ENCODE data around the gene DLX1. TPM values are rescaled to one million over a fixed set of nuclear protein-coding genes. Genes with fewer than 3 reads are reported as not detected.
"Not testable (repeated sequence)": the region's sequence is repeated elsewhere in the genome, so short reads cannot be mapped to it uniquely, and the experiment has no call there.

The DLX1 gene
- total RNA-seq, 1 experiment from 2014 or later = 26.2 TPM

DNA sequence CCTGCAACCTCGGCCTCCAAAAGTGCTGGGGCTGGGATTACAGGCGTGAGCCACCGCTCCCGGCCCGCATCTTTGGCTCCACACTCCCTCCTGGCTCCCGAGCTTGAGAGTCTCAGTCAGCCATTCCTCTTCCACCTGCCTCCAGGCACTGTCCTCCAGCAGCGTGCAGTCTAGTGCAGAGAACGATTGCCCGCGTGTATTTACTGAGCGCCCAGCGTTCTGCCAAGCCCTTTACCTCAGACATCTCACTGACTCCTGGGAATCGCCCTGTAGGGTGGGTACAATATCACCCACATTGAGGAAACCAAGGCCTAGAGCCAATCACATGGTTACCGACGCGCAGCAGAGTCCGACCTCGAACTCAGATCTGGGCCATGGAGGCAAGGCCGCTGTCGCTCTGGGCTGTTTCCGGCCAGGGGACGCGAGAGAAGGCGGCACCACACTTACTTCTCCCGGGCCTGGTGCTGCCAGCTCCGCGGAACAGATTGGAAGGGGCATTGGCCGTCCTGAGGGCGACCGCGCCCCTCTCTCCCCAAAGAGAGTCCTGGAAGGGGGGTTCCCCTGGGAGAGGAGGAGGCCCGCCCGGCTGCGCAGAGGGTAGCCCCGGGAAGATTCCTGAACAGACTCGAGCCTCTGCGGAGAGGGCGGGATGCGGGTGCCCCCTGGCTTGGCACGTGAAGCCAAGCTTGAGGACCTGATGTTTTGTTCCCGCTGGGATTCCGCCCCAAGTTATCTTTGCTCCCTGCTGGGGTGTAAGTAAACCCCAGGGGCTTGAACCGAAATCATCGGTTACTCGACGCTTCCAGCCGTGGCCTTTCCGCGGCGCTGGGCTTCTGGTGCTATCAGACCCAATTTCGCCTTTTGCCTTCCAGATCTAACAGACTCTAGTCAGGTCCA lies 22.6 kb downstream of the DLX1 start:
- in situ Hi-C loops (cut with HindIII; ENCODE audit: low sequenced_read_pairs) = no loop called here
- DNase-seq (ENCODE audit: low spot score) = no peak

DNA sequence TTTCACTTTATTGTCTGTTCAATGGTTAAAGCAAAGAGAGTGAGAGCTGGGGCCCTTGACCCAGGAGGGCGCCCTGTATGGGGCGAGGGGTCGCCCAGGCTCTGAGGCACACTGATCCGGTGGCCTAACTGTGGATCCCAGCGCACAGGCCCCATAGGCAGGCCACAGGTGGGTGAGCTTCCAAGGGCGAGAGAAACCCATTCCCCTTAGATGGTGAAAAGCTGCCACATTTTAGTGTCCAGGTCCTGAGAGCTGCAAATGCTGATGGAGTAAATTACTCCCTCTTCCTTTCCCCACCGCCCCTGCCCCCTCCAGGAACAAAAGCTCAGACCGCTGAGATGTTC lies 23.3 kb downstream of the DLX1 start:
- in situ Hi-C loops (cut with HindIII; ENCODE audit: low sequenced_read_pairs) = no loop called here
- no peak for DNase-seq (ENCODE audit: low spot score)

DNA sequence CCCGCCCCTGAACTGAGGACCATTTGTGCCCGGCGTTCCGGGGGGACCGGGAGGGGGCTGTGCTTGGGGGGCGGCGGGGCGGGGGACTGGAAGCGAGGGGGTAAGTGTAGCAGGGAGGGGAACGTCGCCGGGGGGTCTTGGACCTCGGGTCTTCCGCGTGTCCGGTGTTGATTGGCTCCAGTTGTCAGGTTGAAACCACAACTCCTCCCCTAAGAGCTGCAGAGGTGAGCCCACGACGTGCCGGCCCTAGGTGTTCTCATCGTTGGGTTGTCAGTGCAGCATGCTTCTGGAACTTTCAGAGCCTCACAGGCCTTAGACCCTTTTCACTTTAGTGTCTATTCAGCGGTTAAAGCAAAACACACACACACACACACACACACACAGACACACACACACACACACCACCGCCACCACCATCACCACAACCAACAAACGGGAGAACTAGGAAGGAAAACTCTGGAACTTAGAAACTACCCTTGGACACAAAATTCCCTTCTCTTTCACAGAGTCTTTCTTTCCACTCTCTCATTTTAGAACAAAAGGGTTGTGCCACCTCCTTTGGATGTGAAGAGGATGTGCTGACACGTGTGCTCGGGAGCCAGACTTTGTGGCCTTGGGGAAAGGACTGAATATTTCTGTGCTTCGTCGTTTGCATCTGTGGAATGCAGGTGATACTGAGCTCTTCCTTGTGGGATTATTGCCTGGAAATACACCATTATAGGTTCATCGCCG lies 24.1 kb downstream of the DLX1 start:
- in situ Hi-C loops (cut with HindIII; ENCODE audit: low sequenced_read_pairs) = no loop called here

DNA sequence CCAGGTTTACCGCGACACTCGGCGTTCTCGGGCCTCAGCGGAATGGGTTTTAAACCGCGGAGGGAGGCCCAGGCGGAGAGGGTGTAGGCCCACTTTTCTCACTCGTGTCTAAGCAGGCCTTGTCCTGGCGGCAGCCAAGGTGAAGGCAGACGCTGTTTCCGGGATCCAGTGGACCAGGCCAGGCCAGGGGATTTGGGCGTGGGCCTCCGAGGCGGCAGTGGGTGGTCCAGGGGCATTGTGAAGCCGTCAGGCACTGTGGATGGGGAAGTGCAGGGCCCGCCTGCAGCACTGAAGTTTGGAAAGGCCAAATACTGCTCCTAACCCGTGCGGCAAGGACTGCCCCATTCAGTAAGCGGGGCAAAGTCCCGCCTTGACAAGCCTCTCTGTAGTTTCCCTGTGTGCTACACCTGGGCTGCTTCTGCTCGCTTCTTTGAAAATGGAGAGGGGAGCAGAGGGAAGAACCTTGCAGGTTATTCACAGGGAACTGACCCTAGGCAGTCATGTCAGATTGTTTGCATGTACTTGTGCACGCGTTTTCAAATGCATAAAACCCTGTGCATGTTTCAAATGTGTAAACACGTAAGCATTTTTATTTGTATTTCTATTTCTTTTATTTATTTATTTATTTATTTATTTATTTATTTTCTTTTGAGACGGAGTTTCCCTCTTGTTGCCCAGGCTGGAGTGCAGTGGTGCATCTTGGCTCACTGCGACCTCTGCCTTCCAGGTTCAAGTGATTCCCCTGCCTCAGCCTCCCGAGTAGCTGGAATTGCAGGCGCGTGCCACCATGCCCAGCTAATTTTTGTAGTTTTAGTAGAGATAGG lies 24.9 kb downstream of the DLX1 start:
- no peak for DNase-seq (ENCODE audit: low spot score)
- in situ Hi-C loops (cut with HindIII; ENCODE audit: low sequenced_read_pairs) = no loop called here

More for the DNA sequence above, 24.1 kb downstream of the DLX1 start:
- DNase-seq (ENCODE audit: low spot score) = no peak

DNA sequence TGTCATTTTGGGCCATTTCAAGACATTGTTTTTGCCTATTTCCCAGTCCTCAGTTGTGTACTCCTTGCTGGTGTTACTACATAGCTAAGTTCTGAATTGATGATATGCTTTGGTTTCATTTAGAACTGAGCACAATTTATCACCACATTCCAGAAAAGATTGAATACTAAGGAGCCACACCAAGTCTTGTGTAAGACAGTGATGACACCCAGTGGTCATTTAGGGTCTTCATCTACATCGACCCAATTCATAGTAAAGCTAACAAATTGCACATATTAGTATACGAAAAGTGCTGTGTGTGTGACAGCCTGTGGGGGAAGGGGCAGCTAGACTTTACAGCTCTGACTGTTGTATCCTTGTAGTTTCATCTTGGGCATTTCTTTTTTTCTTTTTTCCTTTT lies 28.3 kb downstream of the DLX1 start:
- peak; percentile 67 for DNase-seq (ENCODE audit: low spot score)
- in situ Hi-C loops (cut with HindIII; ENCODE audit: low sequenced_read_pairs) = no loop called here

DNA sequence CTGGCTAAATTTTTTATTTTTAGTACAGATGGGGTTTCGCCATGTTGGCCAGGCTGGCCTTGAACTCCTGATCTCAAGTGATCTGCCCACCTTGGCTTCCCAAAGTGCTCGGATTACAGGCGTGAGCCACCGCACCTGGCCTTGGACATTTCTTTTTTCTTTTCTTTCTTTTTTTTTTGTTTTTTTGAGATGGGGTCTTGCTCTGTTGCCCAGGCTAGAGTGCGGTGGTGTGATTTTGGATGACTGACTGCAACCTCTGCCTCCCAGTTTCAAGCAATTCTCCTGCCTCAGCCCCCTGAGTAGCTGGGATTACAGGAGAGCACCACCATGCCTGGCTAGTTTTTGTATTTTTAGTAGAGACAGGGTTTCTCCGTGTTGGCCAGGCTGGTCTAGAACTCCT lies 28.9 kb downstream of the DLX1 start:
- DNase-seq (ENCODE audit: low spot score); in situ Hi-C loops (cut with HindIII; ENCODE audit: low sequenced_read_pairs): not testable (repeated sequence)

DNA sequence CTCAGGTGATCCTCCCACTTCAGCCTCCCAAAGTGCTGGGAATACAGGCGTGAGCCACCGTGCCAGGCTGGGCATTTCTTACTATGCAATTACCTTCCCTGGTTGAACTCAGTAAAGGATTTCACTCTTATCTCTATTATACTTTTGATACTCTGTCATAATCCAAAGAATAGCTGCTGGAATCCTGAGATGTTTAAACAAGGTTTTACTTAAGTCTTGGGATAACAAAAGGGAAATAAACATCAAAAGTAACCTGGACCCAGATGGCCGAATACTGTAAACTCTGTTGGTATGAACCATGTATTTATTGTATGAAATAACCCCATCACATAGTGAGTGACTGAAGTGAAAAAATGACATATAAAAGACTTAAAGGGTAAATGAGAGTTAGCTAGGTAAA lies 29.3 kb downstream of the DLX1 start:
- no peak for DNase-seq (ENCODE audit: low spot score)
- in situ Hi-C loops (cut with HindIII; ENCODE audit: low sequenced_read_pairs) = no loop called here

DNA sequence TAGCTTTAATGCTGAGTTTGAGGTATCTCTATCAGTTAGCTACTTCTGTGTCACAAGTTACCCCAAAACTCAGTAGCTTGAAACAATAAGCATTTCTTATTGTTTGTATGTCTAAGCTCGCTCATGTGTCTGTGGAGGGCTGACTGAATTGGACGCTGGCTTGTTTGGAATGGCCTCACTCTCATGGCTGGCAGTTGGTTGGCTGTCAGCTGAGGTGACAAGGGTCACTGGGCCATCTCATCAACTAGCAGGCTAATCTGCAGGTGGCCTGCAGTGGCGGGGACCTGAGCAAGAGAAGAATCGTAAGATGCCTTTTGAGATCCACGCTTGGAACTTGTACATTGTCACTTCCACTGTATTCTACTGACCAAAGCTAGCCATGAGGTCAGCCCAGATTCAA lies 30.8 kb downstream of the DLX1 start:
- no peak for DNase-seq (ENCODE audit: low spot score)
- in situ Hi-C loops (cut with HindIII; ENCODE audit: low sequenced_read_pairs) = no loop called here

DNA sequence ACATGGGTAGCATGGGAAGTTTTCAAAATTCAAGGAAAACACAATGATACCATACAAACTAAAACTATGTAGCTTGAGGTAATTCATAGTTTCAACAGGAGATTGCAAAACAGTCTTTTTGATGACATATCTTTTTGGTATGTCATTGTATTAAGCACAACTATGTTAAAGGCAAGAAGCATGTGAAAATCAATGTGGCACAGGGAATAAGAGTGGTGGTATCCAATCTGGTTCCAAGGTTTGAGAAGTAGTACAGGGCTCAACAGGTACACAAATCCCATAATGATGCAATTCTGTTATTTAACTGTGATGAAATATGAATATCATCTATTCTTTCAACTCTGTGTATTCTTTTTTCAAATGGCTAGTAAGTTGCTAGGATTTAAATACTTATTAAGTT lies 33.8 kb downstream of the DLX1 start:
- DNase-seq (ENCODE audit: low spot score) = no peak
- in situ Hi-C loops (cut with HindIII; ENCODE audit: low sequenced_read_pairs) = no loop called here

DNA sequence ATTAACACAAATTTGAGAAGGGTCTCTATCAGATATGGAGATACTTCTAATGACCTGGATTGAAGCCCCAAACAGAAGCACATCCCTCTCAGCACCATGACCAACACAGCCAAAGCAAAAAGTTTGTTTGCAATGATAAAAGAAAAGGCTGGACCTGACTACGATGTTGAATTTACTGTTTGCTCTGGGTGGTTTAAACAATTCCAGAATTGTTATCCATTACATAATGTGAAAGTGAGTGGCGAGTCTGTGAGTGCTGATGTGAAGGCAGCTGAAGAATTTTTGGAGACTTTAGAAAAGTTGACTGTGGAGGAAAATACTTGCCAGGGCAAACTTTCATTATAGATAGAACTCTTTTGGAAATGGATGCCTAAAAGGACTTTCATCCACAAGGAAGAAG lies 34.8 kb downstream of the DLX1 start:
- DNase-seq (ENCODE audit: low spot score) = no peak
- in situ Hi-C loops (cut with HindIII; ENCODE audit: low sequenced_read_pairs) = no loop called here

DNA sequence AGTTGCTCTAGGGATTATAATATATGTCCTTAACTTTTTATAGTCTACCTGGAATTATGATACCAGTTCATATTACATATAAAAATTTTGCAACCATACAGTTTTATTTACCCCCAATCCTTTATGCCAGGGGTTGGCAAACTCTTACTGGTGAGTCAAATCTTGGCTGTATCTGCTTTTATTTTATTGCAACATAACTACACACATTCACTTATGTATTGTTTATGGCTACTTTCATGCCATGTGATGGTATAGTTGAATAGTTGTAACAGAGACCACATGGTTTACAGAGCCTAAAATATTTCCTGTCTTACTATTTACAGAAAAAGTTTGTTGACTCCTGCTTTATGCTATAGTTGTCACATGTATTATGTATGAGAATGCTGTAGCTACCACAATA lies 43.2 kb downstream of the DLX1 start:
- no peak for DNase-seq (ENCODE audit: low spot score)
- in situ Hi-C loops (cut with HindIII; ENCODE audit: low sequenced_read_pairs) = no loop called here

DNA sequence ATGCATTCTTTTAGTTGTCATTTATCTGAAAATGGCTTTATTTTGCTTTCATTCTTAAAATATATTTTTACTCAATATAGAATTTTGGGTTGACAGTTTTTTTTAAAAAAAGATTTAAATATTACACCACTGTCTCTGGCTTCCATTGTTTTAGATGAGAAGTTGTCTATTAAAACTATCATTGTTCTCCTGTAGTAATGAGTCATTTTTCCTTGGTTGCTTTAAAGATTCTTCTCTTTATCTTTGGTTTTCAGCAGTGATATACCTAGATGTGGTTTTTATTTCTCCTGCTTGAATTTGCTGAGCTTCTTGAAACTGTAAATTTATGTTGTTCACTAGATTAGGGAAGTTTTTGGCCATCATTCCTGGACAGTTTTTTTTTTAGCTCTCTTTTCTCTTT lies 44.1 kb downstream of the DLX1 start:
- DNase-seq (ENCODE audit: low spot score) = no peak
- in situ Hi-C loops (cut with HindIII; ENCODE audit: low sequenced_read_pairs) = no loop called here

DNA sequence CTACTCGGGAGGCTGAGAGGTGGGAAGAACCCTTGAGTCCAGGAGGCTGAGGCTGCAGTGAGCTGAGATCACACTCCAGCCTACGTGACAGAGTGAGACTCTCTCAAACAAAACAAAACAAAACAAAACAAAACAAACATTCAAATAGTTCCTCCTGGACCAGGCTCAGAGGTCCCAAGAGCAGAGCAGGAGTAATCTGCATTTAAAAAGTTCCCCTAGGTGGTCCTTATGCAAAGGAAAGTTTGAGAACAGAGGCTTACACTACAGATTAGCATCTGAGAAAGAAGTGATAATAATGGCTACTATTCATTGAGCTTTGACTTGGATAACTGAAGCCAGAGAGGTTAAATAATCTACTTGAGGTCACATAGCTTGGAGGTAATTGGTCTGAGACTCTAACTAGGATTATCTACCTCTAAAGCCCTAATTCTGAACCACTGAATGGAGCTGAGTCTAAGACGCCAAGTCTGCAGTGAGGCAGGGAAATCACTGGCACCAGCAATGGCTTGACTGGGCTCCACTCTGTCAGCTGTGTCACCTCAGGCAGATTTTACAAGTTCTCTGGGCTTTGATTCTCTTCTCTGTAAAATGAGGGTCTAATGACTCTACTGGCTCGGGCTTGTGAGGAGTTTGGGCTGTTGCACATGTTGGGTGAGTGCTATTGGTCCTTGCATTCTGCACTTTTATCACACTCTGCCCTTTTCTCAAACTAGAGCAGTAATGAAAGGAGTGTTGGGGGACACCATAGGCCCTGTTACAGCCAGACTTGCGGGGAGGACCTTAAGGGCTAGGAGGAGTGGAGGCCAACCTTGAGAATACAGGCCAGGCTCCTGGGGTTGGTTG lies 46.6 kb downstream of the DLX1 start:
- peak; percentile 11 for DNase-seq (ENCODE audit: low spot score)
- in situ Hi-C loops (cut with HindIII; ENCODE audit: low sequenced_read_pairs) = no loop called here

DNA sequence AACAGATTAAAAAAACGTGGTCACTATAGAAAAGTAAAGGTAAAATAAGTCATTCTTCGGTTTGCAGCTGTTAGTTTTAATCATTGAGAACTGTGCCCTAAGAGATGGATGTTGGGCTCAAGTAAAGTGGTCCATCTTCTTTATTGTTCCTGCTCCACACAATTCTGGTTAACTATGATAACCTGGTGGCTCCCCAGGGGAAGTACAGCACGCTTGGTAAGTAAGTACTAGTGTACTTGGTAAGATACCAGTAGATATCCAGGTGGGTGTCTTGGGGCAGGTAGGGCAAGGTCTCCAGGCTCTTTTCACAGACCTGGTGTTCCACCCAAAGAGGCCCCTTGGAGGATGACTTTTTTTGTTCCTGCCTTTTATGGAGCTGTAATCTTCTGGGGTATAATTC lies 49.0 kb downstream of the DLX1 start:
- in situ Hi-C loops (cut with HindIII; ENCODE audit: low sequenced_read_pairs) = no loop called here
- no peak for DNase-seq (ENCODE audit: low spot score)

DNA sequence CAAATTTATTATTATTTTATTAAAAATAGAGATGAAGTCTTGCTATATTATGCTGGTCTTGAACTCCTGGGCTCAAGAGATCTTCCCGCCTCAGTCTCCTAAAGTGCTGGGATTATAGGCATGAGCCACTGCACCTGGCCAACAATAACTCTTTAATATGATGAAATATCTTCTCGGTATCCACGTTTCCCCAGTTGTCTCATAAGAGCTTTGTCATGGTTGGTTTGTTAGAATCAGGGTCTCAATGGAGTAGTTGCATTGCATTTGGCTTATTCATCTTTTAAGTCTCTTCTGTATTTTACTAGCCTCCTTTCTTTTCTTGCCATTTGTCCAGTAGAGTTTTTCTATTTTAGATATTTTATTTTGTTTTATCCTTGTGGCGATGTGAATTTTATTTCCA lies 50.1 kb downstream of the DLX1 start:
- DNase-seq (ENCODE audit: low spot score) = no peak
- in situ Hi-C loops (cut with HindIII; ENCODE audit: low sequenced_read_pairs) = no loop called here

DNA sequence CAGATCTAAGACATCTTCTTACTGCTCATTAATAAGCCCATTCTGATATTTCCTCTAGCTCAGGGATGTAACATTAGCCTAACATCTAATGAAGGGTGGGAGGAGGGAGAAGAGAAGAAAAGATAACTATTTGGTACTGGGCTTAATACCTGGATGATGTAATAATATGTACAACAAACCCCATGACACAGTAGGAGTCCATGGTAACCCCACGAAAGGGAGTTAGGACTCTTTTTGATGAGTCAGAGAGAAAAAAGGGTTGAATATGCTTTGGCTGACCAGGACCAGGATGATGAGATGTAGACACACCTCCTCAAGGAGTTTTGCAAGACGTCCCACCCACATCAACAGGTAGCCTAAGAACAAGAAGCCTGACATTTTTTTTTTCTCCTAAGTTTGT lies 51.8 kb downstream of the DLX1 start:
- no peak for DNase-seq (ENCODE audit: low spot score)
- in situ Hi-C loops (cut with HindIII; ENCODE audit: low sequenced_read_pairs) = no loop called here

DNA sequence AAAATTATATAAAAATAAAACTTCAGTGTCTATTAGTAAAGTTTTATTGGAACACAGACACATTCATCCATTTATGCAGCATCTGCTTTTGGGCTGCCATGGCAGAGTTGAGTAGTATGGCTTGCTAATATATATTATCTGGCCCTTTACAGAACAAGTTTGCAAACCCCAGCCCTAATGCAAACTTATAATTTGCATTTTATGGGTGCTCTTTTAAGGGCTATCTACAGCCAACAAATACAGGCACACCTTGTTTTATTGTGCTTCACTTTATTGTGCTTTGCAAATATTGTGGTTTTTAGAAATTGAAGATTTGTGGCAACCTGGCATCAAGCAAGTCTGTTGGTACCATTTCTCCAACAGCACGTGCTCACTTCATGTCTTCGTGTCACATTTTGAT lies 52.6 kb downstream of the DLX1 start:
- no peak for DNase-seq (ENCODE audit: low spot score)
- in situ Hi-C loops (cut with HindIII; ENCODE audit: low sequenced_read_pairs) = no loop called here

DNA sequence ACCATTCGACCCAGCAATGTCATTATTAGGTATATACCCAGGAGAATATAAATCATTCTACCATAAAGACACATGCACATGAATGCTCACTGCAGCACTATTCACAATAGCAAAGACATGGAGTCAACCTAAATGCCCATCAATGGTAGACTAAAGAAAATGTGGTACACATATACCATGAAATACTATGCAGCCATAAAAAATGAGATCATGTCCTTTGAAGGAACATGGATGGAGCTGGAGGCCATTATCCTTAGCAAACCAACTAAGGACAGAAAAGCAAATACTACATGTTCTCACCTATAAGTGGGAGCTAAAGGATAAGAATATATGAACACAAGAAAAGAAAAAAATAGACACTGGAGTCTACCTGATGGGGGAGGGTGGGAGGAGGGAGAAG lies 53.4 kb downstream of the DLX1 start:
- in situ Hi-C loops (cut with HindIII; ENCODE audit: low sequenced_read_pairs); DNase-seq (ENCODE audit: low spot score): not testable (repeated sequence)

Measured in G401 (cell line).